ENCODE measurements around the gene GRPEL2. TPM values are rescaled to one million over a fixed set of nuclear protein-coding genes. Genes with fewer than 3 reads are reported as not detected.

The GRPEL2 gene
- total RNA-seq, 4 donors from 2014 or later: 9.3 to 20.4 (median 13.3) TPM

- TF ChIP-seq, protein P1, sequence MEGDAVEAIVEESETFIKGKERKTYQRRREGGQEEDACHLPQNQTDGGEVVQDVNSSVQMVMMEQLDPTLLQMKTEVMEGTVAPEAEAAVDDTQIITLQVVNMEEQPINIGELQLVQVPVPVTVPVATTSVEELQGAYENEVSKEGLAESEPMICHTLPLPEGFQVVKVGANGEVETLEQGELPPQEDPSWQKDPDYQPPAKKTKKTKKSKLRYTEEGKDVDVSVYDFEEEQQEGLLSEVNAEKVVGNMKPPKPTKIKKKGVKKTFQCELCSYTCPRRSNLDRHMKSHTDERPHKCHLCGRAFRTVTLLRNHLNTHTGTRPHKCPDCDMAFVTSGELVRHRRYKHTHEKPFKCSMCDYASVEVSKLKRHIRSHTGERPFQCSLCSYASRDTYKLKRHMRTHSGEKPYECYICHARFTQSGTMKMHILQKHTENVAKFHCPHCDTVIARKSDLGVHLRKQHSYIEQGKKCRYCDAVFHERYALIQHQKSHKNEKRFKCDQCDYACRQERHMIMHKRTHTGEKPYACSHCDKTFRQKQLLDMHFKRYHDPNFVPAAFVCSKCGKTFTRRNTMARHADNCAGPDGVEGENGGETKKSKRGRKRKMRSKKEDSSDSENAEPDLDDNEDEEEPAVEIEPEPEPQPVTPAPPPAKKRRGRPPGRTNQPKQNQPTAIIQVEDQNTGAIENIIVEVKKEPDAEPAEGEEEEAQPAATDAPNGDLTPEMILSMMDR (IDR thresholded peaks at IDR 0.05; ENCODE audit: low read depth): no peak
Observed at GRCh38 chr5:149376711-149377447, 31.6 kb downstream of the GRPEL2 start.

DNA sequence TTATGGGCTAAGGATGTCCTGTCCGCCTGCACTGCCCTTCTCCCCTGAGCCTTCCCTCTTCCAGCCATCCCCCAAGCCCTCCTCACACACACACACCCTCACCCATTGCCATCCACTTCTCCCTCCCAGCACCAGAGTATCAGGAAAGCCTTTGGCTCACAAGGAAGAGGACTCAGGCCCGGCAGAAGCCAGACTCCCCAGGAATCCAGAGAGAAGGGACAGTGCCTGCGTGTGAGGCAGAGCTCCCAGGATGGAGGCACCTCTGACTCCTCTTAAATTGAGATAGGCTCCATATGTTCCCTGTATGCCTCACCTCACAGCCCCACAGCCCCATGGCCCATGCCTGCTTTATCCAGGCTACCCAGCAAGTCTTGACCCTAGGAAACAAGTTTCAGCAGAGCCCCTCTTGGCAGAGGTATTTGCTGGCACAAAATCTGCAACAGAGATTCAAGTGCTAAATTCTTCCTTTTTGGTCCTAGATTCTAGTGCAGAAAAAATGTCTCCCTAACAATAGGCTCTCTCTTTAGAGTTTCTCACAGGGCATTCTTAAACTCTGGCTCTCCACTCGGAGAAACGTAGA, 33.0 kb downstream of the GRPEL2 start:
- TF ChIP-seq, protein P1 (IDR thresholded peaks at IDR 0.05; ENCODE audit: low read depth): no peak

GRCh38 chr5:149379177-149379761, 34.0 kb downstream of the GRPEL2 start, which contains the start of gene IL17B:
TSS of gene IL17B (minus strand) at chr5:149379292. CDS start at chr5:149379225, 67 bp downstream.
- TF ChIP-seq, protein P1 (IDR thresholded peaks at IDR 0.05; ENCODE audit: low read depth): no peak

DNA sequence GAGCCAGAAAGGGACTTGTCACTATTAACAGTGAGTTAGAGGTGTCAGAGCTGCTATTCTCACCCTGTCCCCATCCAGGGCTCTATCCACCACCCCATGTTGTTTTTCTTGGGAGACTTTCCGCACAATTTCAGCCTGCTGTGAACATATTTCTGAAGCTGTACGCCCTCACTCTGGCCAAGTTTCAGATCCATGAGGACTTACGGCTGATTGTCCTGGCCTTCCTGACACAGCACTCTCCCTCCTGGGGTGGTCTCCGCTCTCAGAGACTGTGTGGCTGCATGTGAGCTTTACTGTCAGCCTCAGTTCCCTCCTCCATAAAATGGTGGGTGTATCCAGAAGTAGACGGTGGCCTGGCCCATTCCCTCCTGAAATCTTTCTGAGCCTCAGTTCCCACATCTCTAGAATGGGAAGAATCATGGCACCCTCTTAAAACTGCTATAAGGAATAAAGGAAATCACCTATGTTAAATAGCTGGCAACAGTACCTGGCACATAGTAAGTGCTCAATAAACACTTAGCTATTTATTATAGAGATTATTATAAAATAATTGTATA, 34.6 kb downstream of the GRPEL2 start:
- TF ChIP-seq, protein P1 (IDR thresholded peaks at IDR 0.05; ENCODE audit: low read depth): no peak

GRCh38 chr5:149380466-149381121, 35.3 kb downstream of the GRPEL2 start:
- TF ChIP-seq, protein P1 (IDR thresholded peaks at IDR 0.05; ENCODE audit: low read depth): no peak

DNA sequence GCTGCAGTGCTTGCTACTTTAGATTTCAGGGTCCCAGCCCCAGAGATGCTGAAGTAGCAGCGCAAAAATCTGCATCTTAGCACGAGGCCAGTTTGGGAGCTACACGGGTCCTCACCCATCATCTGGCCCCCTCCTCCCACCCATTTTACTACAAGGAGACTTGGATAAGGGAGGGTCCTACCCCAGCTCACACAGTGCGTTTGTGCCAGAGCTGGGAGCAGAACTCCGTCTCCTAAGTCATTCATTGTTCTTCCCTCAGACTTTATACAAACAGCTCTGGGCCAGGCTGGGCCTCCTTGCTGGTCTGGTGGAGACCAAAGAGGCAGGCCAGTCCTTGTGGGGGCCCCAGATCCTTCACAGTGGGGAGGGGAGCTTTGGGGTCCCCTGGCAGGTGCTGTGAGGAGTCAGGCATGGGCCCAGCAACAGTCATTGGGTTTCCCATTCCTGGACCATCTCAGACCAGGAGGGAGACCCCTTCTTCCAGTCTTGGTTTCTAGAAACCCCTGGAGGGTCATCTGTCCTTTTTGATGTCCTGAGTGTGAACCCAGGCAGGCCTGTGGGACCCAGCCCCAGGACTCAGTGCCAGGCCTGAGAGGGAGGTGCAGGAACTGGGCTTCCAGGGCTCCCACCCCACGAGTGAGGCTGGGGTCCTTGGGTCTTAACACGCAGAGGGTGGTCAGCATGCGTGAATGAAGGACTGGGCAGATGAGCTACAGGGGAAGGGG, 36.1 kb downstream of the GRPEL2 start:
- TF ChIP-seq, protein P1 (IDR thresholded peaks at IDR 0.05; ENCODE audit: low read depth): no peak
